Measurements from ENCODE around the gene APOD.

- TF ChIP-seq CTCF (IDR thresholded peaks at IDR 0.05) (no peak), POLR2A (IDR thresholded peaks at IDR 0.05) (no peak)
Measured at GRCh38 chr3:195540511-195540910, 43.2 kb downstream of the APOD start.
